T-helper 2 cell treated with Interferon-gamma antibody and Interleukin-4, amounts not matched to agents 5 μg/mL and 100 μg/mL, for 36 hours (primary cell): Measurements from ENCODE around the gene EFCAB11.
A peak's percentile ranks its signal among the peaks of the same experiment; 100 is the strongest.
"Not testable (repeated sequence)": the region's sequence is repeated elsewhere in the genome, so short reads cannot be mapped to it uniquely, and the experiment has no call there.

ENCODE experiments used
- DNase-seq: peaks from one replicate; pipeline ENCODE4 v3.0.0; 2021; ENCODE audit warnings: low spot score
- H3K27ac Mint-ChIP-seq: one replicate; pipeline ENCODE4 v1.8.0; 2021; ENCODE audit warnings: mild to moderate bottlenecking, mixed read lengths
- H3K27me3 Mint-ChIP-seq: one replicate; pipeline ENCODE4 v1.8.0; 2021; ENCODE audit warnings: low read depth, mixed read lengths
- H3K36me3 Mint-ChIP-seq: one replicate; pipeline ENCODE4 v1.8.0; 2021; ENCODE audit warnings: low read depth, mixed read lengths
- H3K4me1 Mint-ChIP-seq: one replicate; pipeline ENCODE4 v1.8.0; 2021; ENCODE audit warnings: low read depth, mixed read lengths
- H3K4me3 Mint-ChIP-seq: one replicate; pipeline ENCODE4 v1.8.0; 2022; ENCODE audit warnings: mild to moderate bottlenecking, moderate library complexity, mixed read lengths
- H3K9me3 Mint-ChIP-seq: one replicate; pipeline ENCODE4 v1.8.0; 2021; ENCODE audit warnings: mixed read lengths

The EFCAB11 gene

GRCh38 chr14:89912221-89912620 is 42.3 kb downstream of the EFCAB11 start:
- peaks cover 1% of the 10 kb centered on the region for H3K4me1 Mint-ChIP-seq
- DNase-seq = no peak
- no peaks in the 10 kb centered on the region for H3K36me3 Mint-ChIP-seq
- H3K27ac Mint-ChIP-seq = no peak overlapping the region
- H3K4me3 Mint-ChIP-seq = no peak overlapping the region
- peaks cover 45% of the 10 kb centered on the region for H3K27me3 Mint-ChIP-seq
- no peaks in the 10 kb centered on the region for H3K9me3 Mint-ChIP-seq

DNA sequence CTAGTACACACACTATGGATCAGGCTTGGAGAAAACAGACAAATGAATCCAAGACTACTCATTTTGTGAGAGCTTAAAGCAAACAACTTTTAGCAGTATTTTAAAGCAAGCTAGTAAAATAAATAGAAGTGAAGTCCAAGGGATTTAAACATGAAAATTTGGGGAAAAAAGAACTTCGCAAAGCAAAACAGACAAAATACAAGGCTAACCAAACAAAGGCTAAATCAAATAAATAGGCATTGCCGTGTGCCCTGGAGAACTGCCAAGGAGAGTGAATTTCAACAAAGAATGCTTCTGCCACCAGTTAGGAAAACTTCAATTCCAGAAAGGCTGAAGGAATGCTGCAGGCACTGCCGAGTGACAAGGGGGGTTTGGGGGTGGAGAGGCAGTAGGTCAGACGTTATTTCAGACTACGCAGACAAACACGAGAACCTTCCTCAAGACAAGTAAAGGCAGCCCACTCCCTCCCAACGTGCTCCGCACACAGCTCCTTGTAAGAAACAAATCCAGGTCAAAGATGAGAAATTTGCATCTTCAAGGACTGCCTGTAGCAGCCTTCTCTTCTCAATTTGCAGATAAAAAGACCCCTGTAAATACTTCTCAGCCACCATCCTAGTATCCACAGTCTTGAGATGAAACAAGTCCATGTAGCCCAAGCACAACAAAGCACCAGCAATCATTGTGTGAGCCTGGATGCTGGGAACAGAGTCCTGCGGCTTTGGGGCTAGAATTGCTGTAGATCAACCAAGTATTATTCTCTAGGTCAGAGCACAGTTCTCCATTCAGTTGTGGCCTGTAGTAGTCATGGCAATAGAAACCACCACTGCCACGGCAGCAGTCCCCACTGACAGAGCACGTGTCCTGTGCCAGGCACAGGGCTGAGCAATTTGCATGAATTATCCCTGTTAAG is 43.3 kb downstream of the EFCAB11 start:
- Mint-ChIP-seq H3K27ac (no peak overlapping the region), H3K27me3 (peaks cover 44% of the 10 kb centered on the region), H3K4me1 (peaks cover 1% of the 10 kb centered on the region), H3K9me3 (no peaks in the 10 kb centered on the region), H3K36me3 (no peaks in the 10 kb centered on the region), H3K4me3 (no peak overlapping the region)
- DNase-seq = no peak

DNA sequence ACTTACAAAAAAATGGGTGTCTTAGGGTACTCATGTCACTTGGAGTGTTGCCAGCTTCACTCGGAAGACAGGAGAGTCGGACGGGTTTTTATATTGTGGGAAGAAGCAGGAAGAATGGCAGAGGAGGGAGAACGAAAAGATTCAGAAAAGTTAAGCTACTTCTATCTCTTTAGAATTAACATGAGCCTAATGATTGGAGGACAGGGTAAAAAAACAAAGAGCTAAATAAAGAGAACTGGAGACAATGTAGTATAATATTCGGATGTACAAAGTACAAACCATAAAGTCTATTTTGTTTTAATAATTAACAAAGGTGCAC is 43.9 kb downstream of the EFCAB11 start:
- Mint-ChIP-seq H3K36me3 (no peaks in the 10 kb centered on the region), H3K27me3 (peaks cover 38% of the 10 kb centered on the region), H3K9me3 (no peaks in the 10 kb centered on the region), H3K4me3 (no peak overlapping the region), H3K4me1 (peaks cover 4% of the 10 kb centered on the region), H3K27ac (no peak overlapping the region)
- DNase-seq = no peak

DNA sequence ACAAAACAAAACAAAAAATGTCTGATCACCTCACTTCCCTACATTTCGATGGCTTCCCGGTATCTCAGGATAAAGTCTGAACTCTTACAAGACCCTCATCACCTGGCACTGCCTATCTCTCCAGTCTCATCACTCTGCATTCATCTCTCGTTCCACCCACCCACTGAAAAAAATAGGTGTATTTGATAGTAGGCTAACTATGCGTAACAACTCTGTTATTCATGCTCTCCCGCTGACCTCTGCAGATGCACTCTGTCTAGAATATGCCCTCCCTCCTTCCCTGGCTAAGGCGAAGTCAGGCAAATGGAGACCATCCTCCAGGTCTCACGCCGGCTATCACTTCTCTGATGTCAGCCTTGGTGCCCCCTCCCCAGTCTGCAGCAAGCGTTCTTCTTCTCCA is 44.9 kb downstream of the EFCAB11 start:
- H3K36me3 Mint-ChIP-seq = no peaks in the 10 kb centered on the region
- H3K4me1 Mint-ChIP-seq = peaks cover 10% of the 10 kb centered on the region
- H3K27me3 Mint-ChIP-seq = peaks cover 32% of the 10 kb centered on the region
- no peak for DNase-seq
- no peak overlapping the region for H3K4me3 Mint-ChIP-seq
- no peaks in the 10 kb centered on the region for H3K9me3 Mint-ChIP-seq
- H3K27ac Mint-ChIP-seq = no peak overlapping the region

GRCh38 chr14:89908712-89909450 is 45.6 kb downstream of the EFCAB11 start:
- Mint-ChIP-seq H3K4me1 (peaks cover 15% of the 10 kb centered on the region), H3K27ac (no peak overlapping the region), H3K27me3 (peaks cover 28% of the 10 kb centered on the region), H3K36me3 (no peaks in the 10 kb centered on the region), H3K9me3 (no peaks in the 10 kb centered on the region), H3K4me3 (no peak overlapping the region)
- no peak for DNase-seq

DNA sequence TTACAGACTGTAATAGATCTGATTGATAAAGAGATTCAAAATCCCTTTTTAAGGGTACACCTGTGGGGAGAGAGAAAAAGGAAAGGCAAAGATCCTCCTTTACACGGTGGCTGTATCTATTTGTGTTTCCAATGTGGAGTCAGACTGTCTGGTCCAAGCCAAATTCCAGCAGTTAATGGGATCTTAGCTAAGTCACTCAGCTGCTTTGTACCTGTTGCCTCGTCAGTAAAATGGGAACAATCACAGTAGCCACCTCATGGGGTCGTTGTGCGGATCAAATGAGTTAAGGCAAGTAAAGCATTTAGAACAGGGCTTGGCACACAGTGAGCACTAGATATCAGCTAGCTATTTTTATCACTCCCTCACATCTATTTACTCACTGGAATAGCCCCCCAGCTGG is 46.9 kb downstream of the EFCAB11 start:
- H3K36me3 Mint-ChIP-seq = no peaks in the 10 kb centered on the region
- H3K27ac Mint-ChIP-seq = no peak overlapping the region
- H3K27me3 Mint-ChIP-seq = peaks cover 21% of the 10 kb centered on the region
- H3K9me3 Mint-ChIP-seq = no peaks in the 10 kb centered on the region
- DNase-seq = no peak
- no peak overlapping the region for H3K4me3 Mint-ChIP-seq
- peaks cover 25% of the 10 kb centered on the region for H3K4me1 Mint-ChIP-seq

DNA sequence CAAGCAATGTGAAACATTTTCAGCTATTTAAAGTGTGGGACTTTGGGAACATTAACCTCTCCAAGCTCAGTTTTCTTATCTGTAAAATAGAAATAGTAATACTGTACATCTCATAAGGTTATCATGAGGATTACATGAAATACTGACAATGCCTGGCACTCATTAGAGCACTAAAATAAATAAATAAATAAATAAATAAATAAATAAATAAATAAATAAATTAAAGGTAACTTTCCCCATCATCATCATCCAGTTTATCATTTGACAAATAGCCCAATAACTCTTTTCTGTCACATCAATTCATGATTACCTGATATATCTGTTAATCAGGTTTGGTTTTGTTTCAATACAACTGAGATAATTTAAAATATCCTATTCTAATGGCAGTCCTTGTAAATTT is 48.5 kb downstream of the EFCAB11 start:
- Mint-ChIP-seq H3K27me3 (peaks cover 20% of the 10 kb centered on the region), H3K9me3 (no peaks in the 10 kb centered on the region), H3K4me3 (no peak overlapping the region), H3K36me3 (no peaks in the 10 kb centered on the region), H3K27ac (no peak overlapping the region), H3K4me1 (peaks cover 35% of the 10 kb centered on the region)
- DNase-seq = no peak

GRCh38 chr14:89903340-89903952 is 51.1 kb downstream of the EFCAB11 start:
- H3K27ac Mint-ChIP-seq = peak overlapping the region; percentile 59
- peaks cover 13% of the 10 kb centered on the region for H3K27me3 Mint-ChIP-seq
- H3K36me3 Mint-ChIP-seq = no peaks in the 10 kb centered on the region
- peaks cover 35% of the 10 kb centered on the region for H3K4me1 Mint-ChIP-seq
- no peaks in the 10 kb centered on the region for H3K9me3 Mint-ChIP-seq
- DNase-seq = no peak
- H3K4me3 Mint-ChIP-seq = peak overlapping the region; percentile 60

DNA sequence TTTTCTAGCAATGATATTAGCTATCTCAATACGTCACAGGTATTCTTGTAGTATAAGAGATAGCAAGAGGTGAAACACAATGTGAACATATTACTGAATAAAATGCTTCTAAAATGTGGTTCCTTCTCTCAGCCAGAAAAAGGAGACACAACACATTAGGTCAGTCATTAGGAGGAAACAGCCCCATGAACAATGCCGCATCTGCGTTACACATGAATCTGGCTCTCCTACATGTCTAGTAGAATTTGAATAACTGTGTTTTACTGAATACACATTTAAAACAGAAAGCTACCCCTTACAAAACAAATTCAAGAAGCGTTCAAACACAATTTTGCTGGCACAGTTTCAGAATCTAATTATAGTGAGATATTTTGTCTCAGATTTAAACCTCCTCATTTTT is 51.6 kb downstream of the EFCAB11 start:
- DNase-seq = no peak
- no peaks in the 10 kb centered on the region for H3K9me3 Mint-ChIP-seq
- peaks cover 13% of the 10 kb centered on the region for H3K27me3 Mint-ChIP-seq
- peak overlapping the region; percentile 60 for H3K4me3 Mint-ChIP-seq
- H3K36me3 Mint-ChIP-seq = no peaks in the 10 kb centered on the region
- peak overlapping the region; percentile 59 for H3K27ac Mint-ChIP-seq
- H3K4me1 Mint-ChIP-seq = peaks cover 35% of the 10 kb centered on the region

DNA sequence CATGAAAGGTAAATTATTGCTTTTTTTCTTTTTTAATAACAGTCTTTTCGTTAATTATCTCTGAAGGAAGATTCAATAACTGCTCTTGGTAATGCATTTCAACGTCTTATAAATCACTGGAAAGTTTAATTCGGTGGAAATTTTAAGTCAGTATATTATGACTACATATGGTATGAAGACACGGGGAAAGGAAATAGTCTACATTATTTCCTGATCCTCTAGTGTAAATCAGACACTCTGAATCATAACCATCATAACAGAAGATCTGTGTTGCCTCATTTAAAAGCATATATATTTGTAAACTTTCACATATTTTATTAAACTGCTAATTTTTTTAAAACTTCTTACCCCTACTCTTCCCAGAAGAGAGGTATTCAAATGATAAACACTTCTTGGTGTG is 53.7 kb downstream of the EFCAB11 start:
- Mint-ChIP-seq H3K27me3 (peaks cover 11% of the 10 kb centered on the region), H3K9me3 (no peaks in the 10 kb centered on the region), H3K36me3 (no peaks in the 10 kb centered on the region), H3K27ac (no peak overlapping the region), H3K4me1 (peaks cover 35% of the 10 kb centered on the region), H3K4me3 (no peak overlapping the region)
- no peak for DNase-seq

DNA sequence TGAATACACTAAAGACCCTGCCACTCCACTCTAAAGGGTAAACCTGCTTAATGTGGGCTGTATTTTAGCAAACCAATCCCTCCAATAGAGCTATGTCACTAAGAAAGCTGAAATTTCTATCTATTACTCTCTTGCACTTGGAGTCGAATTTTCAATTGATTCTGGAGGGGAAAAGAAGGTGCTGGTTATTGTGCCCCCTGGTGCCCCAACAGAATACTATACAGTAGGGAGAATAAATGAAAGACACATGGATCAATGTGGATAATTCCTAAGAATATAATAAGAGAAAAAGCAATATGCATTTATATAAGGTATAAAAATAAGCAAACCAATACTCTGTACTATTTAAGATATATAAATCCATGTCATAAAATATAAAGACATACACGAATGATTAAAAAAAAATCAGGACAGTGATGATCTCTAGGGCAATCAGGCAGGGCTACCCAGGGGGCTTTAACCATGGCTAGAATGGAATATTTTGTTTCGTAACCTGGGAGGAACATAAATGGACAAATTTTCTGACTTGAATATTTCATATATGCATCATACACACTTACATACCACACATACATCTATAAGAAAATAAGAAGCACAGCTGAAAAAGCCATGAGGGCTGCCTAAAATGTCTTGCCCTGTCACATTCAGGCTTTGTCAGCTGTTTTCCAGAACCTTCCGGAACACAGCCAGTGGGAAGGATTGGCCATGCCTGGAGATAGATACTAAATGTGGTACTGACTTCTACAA is 54.4 kb downstream of the EFCAB11 start:
- H3K36me3 Mint-ChIP-seq = no peaks in the 10 kb centered on the region
- no peak overlapping the region for H3K27ac Mint-ChIP-seq
- H3K4me3 Mint-ChIP-seq = no peak overlapping the region
- H3K9me3 Mint-ChIP-seq = no peaks in the 10 kb centered on the region
- peaks cover 27% of the 10 kb centered on the region for H3K4me1 Mint-ChIP-seq
- no peak for DNase-seq
- H3K27me3 Mint-ChIP-seq = peaks cover 11% of the 10 kb centered on the region

GRCh38 chr14:89899291-89899690 is 55.2 kb downstream of the EFCAB11 start:
- H3K27ac Mint-ChIP-seq = no peak overlapping the region
- no peak overlapping the region for H3K4me3 Mint-ChIP-seq
- H3K4me1 Mint-ChIP-seq = peaks cover 23% of the 10 kb centered on the region
- H3K36me3 Mint-ChIP-seq = no peaks in the 10 kb centered on the region
- no peaks in the 10 kb centered on the region for H3K9me3 Mint-ChIP-seq
- peaks cover 11% of the 10 kb centered on the region for H3K27me3 Mint-ChIP-seq
- no peak for DNase-seq

DNA sequence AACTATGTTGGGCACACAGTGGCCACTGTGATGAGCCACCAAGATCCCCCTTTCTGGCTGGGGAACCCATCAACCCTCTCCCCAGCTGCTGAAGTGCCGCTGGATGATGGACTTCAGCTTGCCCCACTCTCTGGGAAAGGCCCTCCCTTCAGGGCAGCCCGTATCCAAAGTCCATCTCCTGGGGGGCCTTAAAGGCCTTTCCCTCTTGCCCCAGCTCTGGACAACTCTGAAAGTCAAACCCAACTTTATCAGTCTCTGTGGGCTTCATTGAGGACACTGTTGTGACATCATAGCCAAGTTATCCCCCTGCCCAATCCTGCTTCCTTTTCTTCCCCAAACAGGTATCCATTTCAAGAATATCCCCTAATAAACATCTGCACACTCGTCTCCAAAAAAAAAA is 61.1 kb downstream of the EFCAB11 start:
- not testable (repeated sequence) for H3K36me3 Mint-ChIP-seq, H3K4me1 Mint-ChIP-seq, DNase-seq, H3K27ac Mint-ChIP-seq, H3K27me3 Mint-ChIP-seq, H3K4me3 Mint-ChIP-seq, H3K9me3 Mint-ChIP-seq

GRCh38 chr14:89892953-89893352 is 61.6 kb downstream of the EFCAB11 start:
- H3K4me3 Mint-ChIP-seq = no peak overlapping the region
- no peaks in the 10 kb centered on the region for H3K9me3 Mint-ChIP-seq
- no peaks in the 10 kb centered on the region for H3K4me1 Mint-ChIP-seq
- H3K27me3 Mint-ChIP-seq = no peaks in the 10 kb centered on the region
- DNase-seq = no peak
- no peak overlapping the region for H3K27ac Mint-ChIP-seq
- H3K36me3 Mint-ChIP-seq = no peaks in the 10 kb centered on the region
